ENCODE results near the gene VDAC2.

VDAC2 gene

DNA sequence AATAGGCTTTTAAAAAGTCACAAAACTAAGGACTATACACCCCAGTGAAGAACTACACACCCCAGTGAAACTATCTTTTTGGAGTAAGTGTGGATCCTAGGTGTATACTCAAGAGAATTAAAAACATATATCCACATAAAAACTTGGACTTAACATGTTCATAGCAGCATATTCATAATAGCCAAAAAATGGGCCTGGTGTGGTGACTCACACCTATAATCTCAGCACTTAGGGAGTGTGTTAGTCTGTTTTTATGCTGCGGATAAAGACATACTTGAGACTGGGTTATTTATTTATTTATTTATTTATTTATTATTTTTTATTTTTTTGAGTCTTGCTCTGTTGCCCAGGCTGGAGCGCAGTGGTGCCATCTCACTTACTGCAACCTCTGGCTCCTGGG is 44.1 kb downstream of the VDAC2 start:
- DNase-seq: no peak

GRCh38 chr10:75260990-75261389 is 50.4 kb downstream of the VDAC2 start:
- DNase-seq: no peak

GRCh38 chr10:75261813-75262705 is 51.5 kb downstream of the VDAC2 start:
- DNase-seq: no peak

DNA sequence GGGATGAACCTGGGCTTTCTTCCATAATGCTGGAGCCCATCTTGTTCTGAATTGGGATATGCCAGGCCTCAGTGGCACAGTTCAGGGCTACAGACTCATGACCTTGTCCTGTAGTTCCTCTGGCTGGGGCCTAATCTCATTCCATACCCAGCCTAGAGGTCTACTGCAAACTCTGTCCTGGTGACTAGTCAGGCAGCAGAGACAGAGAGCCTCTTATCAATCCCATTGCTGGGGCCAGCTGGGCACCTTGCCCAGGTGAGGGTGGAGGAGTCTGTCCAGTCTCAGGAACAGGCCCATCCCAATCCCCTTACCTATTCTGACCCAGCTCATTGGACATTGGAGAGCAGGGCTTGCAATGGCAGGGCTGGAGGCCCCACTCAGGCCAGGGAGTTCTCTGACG is 53.2 kb downstream of the VDAC2 start:
- no peak for DNase-seq

DNA sequence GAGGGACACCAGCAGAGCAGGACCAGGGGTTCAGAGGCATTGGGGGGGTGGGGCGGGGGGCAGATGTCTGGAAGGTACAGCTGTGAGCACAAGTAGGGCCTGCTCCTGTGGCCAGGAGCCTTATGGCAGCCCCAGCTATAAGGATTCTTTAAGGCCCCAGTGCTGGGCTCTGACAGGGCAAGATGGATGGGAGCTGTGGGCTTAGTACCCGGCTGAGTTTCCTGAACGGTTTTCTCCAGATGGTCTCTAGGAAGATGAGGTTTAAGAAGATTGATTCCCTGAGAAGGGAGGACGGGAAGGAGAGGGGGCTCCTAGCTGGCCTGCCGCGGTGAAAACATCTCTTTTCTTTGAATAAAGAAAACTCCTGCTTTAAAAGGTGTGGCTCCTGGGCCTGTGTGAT is 55.3 kb downstream of the VDAC2 start:
- DNase-seq: no peak

- no peak for DNase-seq
Measured at GRCh38 chr10:75266945-75267344, 56.3 kb downstream of the VDAC2 start.

- DNase-seq: no peak
Measured at GRCh38 chr10:75269605-75270004, 59.0 kb downstream of the VDAC2 start.

DNA sequence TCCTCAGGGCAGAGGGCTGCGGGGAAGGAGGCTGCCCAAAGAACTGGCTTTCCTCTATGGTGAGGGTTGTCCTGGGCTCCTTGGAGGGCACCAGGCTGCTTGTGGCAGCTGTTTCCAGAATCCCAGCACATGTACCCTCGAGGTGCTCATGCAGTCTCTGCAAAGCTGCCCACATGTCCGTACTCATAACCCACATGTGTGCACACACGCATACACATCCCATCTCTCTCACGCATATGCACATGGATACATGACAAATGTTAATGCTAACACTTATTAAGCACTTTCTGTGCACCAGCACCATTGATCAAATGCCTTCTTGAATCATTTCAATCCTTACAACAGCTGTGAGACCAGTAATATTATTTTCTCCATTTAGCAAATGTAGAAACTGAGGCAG is 61.5 kb downstream of the VDAC2 start:
- no peak for DNase-seq

- no peak for DNase-seq
Measured at GRCh38 chr10:75272896-75273295, 62.3 kb downstream of the VDAC2 start.

DNA sequence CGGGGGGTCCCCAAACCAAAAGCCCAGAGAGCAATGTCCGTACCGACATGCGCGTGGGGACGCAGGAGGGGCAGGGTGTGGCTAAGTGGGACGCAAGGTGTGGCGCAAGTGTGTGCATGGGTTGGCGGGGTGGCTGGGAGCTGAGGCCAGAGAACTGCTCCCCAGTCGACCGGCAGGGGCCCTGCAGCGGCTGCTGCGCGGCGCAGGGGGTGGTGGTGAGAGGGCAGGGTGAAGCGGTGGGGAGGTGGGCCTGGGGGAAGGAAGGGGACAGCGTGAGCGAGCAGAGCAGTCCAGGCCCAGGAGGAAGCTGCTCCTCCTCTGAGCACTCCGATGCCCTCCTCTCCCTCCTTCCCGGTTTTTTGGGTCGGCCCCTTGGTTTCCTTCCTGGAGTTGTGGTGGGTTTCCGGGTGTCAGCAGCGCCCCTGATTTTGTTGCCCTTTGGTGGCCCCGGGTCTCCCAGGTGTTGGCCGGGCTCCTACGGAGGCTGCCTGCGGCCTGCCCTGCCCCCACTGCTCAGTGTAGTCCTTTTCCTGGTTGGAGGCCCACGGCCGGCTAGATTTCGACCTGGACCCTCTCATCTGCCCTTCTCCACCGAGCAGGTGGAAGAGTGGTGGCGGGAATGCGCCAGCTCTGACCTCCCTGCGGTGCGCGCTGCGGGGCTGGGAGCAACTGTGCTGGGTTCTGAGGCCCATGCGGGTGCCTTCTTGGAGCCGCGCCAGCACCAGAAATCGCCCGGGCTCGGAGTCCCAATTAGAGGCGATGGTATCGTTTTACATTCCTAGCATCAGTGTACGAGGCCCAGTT is 65.7 kb downstream of the VDAC2 start:
- DNase-seq: no peak

- DNase-seq: no peak
Measured at GRCh38 chr10:75280236-75280635, 69.6 kb downstream of the VDAC2 start.
